Parathyroid adenoma (tissue), 2 donors: ENCODE measurements around the gene GPR176.

Experiments used
- H2AFZ ChIP-seq: fragments of 300-600 bp; sonication (generic); one replicate; pipeline ENCODE4 v1.7.0; 2017; ENCODE audit warnings: antibody characterized with exemption, mild to moderate bottlenecking
- H3K27ac ChIP-seq: fragments of 300-600 bp; sonication (generic); one replicate; pipeline ENCODE4 v1.7.0; 2017
- H3K27me3 ChIP-seq: fragments of 300-600 bp; sonication (generic); one replicate; pipeline ENCODE4 v1.7.0; 2017; ENCODE audit warnings: low read length; ENCODE audit not compliant: control insufficient read depth, insufficient read depth
- H3K36me3 ChIP-seq: fragments of 300-600 bp; sonication (generic); one replicate; pipeline ENCODE4 v1.7.0; 2017; ENCODE audit warnings: low read length; ENCODE audit not compliant: control insufficient read depth, insufficient read depth
- H3K4me1 ChIP-seq: fragments of 300-600 bp; sonication (generic); one replicate; pipeline ENCODE4 v1.7.0; 2017; ENCODE audit warnings: control low read depth
- H3K4me2 ChIP-seq: fragments of 300-600 bp; sonication (generic); one replicate; pipeline ENCODE4 v1.7.0; 2017; ENCODE audit warnings: low read length
- H3K4me3 ChIP-seq: fragments of 300-600 bp; sonication (generic); one replicate; pipeline ENCODE4 v1.7.0; 2017; ENCODE audit warnings: low read depth, low read length
- H3K79me2 ChIP-seq: fragments of 300-600 bp; sonication (generic); one replicate; pipeline ENCODE4 v1.7.0; 2017; ENCODE audit warnings: control low read depth
- H3K9ac ChIP-seq: fragments of 300-600 bp; sonication (generic); one replicate; pipeline ENCODE4 v1.7.0; 2017; ENCODE audit warnings: mild to moderate bottlenecking
- H3K9me3 ChIP-seq: fragments of 300-600 bp; sonication (generic); one replicate; pipeline ENCODE4 v1.7.0; 2017; ENCODE audit warnings: low read length; ENCODE audit not compliant: control insufficient read depth
- TF ChIP-seq, protein P1 (sequence below): fragments of 300-600 bp; sonication (generic); IDR thresholded peaks from one replicate; pipeline ENCODE4 v1.7.0; 2017; ENCODE audit warnings: antibody characterized with exemption, mild to moderate bottlenecking
- donor health status: primary hyperparathyroidism.

Gene GPR176

DNA sequence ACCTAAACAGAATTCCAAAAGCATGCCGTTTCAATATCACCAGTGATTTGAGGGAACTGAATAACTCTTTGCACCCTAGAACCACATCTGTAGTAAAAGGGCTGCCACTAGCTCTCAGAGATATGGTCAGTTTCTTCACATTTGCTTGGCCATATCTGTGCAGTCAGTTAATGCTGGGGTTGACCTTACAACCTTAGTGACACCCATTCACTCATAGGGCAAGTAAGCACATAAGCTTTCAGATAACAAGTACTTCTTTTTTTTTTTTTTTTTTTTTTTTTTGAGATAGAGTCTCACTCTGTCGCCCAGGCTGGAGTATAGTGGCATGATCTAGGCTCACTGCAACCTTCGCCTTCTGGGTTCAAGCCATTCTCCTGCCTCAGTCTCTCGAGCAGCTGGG lies 117.0 kb downstream of the GPR176 start:
- Histone ChIP-seq H3K27me3 (no peaks in the 10 kb centered on the region), H3K9ac (no peak overlapping the region), H3K27ac (no peak overlapping the region), H3K4me3 (no peak overlapping the region), H3K4me2 (no peak overlapping the region), H2AFZ (no peak overlapping the region), H3K9me3 (no peaks in the 10 kb centered on the region), H3K79me2 (no peaks in the 10 kb centered on the region), H3K4me1 (no peaks in the 10 kb centered on the region), H3K36me3 (no peaks in the 10 kb centered on the region)
- TF ChIP-seq, protein P1, sequence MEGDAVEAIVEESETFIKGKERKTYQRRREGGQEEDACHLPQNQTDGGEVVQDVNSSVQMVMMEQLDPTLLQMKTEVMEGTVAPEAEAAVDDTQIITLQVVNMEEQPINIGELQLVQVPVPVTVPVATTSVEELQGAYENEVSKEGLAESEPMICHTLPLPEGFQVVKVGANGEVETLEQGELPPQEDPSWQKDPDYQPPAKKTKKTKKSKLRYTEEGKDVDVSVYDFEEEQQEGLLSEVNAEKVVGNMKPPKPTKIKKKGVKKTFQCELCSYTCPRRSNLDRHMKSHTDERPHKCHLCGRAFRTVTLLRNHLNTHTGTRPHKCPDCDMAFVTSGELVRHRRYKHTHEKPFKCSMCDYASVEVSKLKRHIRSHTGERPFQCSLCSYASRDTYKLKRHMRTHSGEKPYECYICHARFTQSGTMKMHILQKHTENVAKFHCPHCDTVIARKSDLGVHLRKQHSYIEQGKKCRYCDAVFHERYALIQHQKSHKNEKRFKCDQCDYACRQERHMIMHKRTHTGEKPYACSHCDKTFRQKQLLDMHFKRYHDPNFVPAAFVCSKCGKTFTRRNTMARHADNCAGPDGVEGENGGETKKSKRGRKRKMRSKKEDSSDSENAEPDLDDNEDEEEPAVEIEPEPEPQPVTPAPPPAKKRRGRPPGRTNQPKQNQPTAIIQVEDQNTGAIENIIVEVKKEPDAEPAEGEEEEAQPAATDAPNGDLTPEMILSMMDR = no peak

DNA sequence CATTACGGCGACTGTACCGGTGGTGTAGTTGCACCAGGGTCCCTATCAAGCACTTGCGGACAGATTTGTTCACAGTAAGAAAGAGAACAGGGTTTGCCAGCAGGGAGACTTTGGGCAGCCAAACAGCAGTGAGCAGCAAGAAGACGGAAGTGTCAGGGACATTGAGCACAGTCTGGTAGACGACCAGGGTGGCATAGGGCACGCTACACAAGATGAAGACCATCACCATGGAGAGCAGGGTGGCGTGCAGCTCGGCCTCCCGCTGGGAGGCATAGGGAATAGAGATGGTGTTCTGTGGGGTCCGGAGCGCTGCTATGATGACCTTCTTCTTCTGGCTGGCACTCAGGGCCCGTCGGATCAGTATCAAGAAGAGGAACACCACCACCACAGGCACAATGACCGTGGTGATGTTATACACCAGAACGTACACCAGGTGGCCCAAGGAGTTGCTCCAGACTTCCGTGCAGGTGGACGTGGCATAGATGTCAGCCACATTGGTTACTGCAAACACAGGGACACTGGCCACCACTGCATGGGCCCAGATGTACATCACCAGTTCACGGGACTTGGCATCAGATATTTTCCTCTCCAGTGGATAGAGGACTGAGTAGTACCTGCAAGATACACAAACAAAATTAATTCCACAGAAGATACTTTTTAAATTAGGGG lies 118.3 kb downstream of the GPR176 start:
- Histone ChIP-seq H3K27me3 (no peaks in the 10 kb centered on the region), H3K36me3 (no peaks in the 10 kb centered on the region), H3K4me1 (no peaks in the 10 kb centered on the region), H3K4me2 (no peak overlapping the region), H3K4me3 (no peak overlapping the region), H2AFZ (no peak overlapping the region), H3K9me3 (no peaks in the 10 kb centered on the region), H3K79me2 (no peaks in the 10 kb centered on the region), H3K27ac (no peak overlapping the region), H3K9ac (no peak overlapping the region)
- TF ChIP-seq, protein P1 = no peak

DNA sequence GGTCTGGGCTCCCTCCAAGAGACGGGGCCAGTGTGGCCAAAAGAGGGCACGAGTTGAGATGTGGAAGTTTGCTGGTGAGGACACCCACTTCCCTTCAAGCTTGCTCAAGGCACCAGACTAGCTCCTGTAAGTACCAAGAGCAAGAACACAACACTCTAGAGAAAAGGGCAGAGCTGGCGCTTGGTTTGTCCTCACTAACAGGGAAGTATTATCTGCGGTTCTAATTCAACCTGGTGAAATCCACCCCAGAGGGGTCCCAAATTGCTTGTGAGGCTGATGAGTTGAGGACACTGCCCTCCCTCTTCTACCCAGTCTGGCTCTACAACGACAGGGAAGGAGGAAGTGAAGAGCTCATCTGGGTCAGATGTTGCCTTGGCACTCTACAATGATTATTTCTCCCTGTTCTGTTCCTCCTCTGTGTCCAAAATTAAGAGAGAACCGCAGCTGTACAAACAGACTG lies 120.5 kb downstream of the GPR176 start:
- Histone ChIP-seq H3K4me2 (no peak overlapping the region), H3K9me3 (no peaks in the 10 kb centered on the region), H3K4me3 (no peak overlapping the region), H3K27ac (no peak overlapping the region), H3K79me2 (no peaks in the 10 kb centered on the region), H3K4me1 (no peaks in the 10 kb centered on the region), H3K36me3 (no peaks in the 10 kb centered on the region), H3K9ac (no peak overlapping the region), H2AFZ (no peak overlapping the region), H3K27me3 (no peaks in the 10 kb centered on the region)
- TF ChIP-seq, protein P1 = no peak

GRCh38 chr15:39798382-39798781 lies 121.7 kb downstream of the GPR176 start:
- H3K36me3 ChIP-seq = no peaks in the 10 kb centered on the region

More at GRCh38 chr15:39798382-39798781, 121.7 kb downstream of the GPR176 start:
- Histone ChIP-seq H3K27me3 (no peaks in the 10 kb centered on the region), H3K27ac (no peak overlapping the region), H3K9ac (no peak overlapping the region), H3K4me3 (no peak overlapping the region), H2AFZ (no peak overlapping the region), H3K4me2 (no peak overlapping the region), H3K4me1 (no peaks in the 10 kb centered on the region), H3K79me2 (no peaks in the 10 kb centered on the region), H3K9me3 (no peaks in the 10 kb centered on the region)
- TF ChIP-seq, protein P1 = no peak
